ENCODE data around the gene ICAM2.
A peak's percentile ranks its signal among the peaks of the same experiment; 100 is the strongest.
"Not testable (repeated sequence)": the region's sequence is repeated elsewhere in the genome, so short reads cannot be mapped to it uniquely, and the experiment has no call there.

Gene ICAM2

DNA sequence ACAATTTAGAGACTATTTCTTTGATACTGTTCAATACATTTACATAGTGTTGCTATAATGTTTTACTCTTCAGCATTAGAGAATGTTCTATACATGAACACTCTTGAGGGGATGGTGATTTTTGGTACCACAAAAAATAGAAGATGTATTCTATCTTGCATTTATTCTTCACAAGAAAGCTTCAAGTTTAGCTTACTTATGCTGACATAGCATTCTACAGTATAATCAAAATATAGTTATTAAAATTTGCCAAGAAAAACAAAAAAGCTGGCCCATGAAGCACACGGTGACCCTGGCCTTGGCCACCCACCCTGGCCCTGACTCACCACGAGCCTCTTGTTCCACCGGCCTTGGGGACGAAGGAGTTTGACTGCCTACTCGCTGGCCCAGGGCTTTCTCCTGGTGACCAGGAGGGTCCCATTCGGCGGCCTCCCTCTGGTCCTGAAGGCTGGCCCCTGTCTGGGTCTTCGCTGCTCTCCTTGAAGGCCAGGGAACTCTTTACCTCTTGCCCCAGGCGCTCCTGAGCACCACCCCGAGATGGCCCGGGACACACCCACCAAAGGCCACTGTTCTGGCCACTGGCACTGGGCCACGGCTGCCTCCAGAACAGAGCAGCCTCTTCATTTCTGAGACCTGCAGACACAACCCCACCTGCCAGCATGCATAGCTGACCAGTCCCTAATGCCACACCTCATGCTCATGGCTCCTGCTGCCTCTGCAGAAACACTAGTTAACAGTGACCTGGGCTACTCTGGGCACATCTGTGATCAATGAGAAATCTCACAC is 22.5 kb upstream of the ICAM2 start:
- no peak for DNase-seq (ENCODE audit: low spot score)

DNA sequence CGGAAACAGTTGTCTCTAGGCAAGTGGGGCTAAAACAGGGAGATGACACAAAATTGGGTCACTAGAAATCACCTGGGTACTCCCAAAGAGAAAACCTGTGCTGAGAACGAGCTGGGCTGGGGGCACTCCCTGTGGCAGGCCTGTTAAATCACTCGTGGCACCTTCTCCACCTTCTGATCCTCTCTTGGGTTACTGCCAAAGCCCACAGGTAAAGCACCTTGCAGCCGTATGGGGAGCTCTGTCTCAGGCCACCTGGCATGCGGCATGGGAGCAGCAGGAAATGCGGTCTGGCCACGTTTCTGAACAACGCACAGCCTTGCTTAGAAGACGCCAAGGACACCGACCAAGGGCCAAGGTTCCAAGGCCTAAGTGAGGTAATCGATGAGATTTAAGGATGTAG is 21.5 kb upstream of the ICAM2 start:
- DNase-seq (ENCODE audit: low spot score): no peak

DNA sequence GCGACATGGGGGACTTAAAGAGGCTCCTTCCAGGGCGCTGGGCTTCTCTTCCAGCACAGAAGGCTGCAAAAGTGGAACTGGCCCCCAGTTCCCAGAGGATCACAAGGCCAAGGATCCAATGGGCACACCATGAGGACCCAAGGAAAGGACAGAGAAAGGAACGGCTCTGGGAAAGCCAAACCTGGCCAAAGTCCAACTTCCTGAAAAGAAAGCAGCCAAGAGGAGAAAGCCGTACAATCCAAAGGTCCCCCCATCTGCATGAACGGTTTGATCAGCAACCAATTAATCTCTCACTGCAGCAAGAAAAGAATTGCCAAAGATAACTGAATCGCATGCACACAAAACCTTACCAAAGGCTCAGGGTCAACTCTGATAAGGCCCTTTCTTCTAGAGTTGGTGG is 19.8 kb upstream of the ICAM2 start:
- no peak for DNase-seq (ENCODE audit: low spot score)

DNA sequence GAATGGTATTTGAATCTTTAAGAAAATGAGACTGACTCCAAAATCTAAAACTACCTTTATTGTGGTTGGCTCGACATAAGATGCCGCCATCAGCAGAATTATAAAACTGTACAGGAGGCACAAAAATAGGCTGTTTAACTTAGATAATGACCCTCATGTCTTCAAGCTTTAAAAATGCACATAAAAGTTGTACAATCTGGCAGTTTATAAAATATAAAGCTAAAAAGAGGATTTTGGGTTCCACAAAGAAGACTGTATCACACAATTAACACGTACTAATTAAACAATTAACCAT is 18.6 kb upstream of the ICAM2 start:
- no peak for DNase-seq (ENCODE audit: low spot score)

DNA sequence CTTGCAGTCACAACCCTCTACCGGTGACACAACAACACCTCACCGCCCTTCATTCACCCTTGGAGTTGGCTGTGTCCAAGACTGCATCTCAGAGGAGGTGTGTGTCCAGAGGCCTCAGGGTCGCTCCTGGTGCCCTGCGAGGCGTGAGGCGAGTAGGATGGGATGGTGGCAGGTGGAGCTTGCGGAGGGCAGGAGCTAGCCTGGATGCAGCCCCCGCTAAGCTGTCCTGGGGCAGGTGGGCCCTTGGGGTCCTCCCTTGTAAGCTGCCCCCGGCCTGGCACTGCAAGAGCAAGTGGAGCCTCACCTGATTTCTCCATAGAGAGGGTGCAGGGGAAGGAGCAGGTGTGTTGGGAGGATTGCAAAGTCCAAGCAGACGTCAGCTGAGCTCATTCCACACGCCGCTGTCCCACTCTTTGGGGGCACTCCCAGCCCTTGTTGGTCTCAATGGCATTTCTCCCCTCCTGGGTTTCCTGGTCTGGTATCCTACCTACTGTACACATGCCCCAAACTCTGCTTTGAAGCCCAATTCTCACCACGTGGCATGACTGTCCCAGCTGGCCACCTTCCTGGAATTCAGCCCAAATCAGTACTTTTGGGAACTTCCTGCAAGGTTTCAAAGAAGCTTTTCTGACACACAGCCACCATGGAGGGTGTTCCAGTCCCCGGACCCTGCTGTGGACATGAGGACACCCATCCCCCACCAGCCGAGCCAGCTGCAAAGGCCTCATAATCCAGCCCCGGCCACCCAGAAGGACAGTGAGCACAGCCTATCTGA is 18.1 kb upstream of the ICAM2 start:
- no peak for DNase-seq (ENCODE audit: low spot score)

DNA sequence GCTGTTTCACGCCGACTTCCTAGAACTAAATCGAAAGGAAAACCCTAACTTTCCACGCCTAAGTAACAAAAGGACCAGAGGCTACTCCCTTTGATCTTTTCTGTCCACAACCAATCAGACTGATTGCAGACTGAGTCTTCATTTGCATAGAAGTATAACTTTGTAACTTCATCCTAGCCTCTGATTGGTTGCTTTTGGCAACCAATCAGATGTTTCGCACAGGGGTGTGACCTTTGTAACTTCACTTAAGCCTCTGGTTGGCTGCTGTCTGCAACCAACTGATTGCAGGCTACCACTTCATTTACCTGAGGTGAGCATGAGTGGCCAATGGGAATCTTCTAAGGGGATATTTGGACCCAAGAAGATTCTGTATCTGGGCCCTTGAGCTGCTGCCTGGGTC is 17.4 kb upstream of the ICAM2 start:
- no peak for DNase-seq (ENCODE audit: low spot score)

DNA sequence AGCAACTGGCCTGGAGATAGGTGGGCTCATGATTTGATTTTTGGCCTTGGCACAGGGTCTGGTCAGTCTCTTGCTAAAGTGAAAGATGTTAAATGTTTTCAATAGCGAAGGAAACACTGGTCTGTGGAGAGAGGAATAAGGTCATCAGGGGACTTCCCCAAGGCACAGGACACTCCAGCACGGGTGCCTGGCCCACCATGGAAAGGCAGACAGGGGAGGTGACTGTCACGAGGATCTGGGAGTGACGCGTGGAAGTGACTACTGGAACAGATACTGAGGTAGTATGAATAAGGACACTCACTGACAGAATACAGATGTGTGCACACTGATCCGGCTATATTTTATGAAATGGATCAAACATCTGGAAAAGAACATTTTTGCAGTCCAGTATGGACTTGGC is 16.7 kb upstream of the ICAM2 start:
- no peak for DNase-seq (ENCODE audit: low spot score)

DNA sequence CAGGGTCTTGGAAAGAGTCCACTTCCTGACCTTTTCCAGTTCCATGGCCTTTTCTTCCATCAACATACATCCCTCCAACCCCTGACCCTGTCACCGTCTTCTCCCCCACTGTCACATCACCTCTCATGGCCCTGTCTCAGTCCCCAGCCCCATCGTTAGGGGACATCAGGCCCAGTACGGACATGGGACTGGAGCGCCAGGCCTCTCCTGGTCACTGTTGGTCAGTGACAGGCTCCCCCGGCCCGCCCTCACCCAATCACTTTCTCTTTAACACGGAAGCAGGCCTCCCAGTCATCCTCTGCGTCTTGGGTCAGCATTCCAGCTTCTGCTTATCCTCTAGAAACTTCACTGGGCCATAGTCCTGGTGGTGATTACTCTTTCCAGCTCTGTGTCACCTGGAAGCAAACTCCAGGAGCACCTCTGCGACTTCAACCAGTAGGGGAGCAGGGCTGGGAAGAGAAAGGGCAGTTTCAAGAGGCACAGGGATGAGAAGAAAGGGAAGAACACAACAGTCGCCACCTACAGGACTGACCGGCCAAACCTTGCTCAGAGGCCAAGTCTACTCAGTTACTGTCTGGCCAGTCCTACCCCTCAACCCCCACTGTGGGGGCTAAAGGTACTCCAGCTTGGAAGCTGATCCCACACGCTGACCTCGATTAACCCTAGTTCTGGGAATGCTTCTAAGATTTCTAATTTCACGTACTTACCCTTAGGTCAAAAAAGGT is 15.9 kb upstream of the ICAM2 start:
- DNase-seq (ENCODE audit: low spot score): no peak

DNA sequence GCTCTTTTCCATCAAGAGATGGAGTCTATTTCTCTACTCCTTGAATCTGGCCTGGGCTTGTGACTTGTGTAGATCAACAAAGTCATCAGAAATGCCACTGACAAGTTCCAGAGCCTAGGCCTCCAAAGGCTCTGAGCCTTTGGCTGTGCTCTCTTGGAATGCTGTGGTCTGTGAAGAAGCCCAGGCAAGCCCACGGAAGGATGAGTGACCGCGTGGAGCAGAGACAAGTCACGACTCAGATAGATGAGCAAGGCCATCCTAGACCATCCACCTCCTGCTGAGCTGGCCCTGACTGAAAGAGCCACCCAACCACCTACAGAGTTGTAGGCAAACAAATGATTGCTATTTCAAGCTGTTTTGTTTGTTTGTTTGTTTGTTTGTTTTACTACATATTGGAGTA is 11.6 kb upstream of the ICAM2 start:
- no peak for DNase-seq (ENCODE audit: low spot score)

DNA sequence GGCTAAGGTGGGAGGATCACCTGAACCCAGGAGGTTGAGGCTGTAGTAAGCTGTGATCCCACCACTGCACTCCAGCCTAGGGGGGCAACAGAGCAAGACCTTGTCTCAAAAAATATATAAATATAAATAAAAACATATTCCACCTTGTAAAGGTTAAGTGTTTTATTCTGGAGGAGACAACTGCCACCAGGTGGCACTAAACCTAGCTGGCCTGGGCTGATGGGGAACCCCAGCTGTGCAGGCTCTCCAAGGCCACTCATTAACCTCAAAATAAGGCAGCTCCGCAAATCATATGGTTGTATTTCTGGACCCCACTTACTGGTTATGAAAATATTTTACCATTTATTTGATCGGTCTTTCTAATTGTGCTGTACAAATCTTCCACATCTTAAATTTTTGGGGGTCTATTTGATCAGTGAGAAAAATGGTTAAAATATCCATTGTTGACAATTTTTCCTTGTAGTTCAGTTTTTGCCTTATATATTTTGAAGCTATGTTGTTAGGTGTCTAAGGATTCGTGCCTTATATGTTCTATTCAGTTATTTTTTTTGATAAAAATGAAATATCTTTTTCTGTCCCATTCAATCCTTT is 8.5 kb upstream of the ICAM2 start:
- DNase-seq (ENCODE audit: low spot score): peak; percentile 77

DNA sequence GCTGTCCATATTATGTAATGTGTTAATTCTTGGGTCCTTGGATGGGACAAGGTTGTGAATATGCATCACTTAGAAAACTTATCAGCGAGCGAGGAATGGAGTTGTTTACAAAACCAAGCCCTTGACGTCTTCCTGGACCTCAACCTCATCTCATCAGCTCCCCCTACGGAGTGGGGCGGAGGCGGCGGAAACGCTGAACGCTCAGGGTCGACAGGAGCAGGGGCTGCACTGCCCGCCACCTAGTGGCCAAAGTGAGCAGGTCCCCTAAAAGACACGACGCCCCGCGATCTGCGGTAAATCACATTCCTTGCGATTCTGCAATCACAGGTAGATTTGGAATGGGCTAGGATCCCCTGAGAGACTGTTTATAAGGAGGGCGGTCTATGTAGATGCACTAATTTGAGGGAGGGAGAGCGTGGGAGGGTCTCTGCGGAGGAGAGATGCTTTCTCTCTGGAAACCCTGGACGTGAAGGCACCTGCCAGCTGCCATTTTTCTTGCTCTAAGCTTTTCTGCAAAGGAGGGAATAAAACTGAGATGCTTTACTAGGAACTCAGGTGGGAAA is 5.4 kb upstream of the ICAM2 start:
- DNase-seq (ENCODE audit: low spot score): peak; percentile 89

DNA sequence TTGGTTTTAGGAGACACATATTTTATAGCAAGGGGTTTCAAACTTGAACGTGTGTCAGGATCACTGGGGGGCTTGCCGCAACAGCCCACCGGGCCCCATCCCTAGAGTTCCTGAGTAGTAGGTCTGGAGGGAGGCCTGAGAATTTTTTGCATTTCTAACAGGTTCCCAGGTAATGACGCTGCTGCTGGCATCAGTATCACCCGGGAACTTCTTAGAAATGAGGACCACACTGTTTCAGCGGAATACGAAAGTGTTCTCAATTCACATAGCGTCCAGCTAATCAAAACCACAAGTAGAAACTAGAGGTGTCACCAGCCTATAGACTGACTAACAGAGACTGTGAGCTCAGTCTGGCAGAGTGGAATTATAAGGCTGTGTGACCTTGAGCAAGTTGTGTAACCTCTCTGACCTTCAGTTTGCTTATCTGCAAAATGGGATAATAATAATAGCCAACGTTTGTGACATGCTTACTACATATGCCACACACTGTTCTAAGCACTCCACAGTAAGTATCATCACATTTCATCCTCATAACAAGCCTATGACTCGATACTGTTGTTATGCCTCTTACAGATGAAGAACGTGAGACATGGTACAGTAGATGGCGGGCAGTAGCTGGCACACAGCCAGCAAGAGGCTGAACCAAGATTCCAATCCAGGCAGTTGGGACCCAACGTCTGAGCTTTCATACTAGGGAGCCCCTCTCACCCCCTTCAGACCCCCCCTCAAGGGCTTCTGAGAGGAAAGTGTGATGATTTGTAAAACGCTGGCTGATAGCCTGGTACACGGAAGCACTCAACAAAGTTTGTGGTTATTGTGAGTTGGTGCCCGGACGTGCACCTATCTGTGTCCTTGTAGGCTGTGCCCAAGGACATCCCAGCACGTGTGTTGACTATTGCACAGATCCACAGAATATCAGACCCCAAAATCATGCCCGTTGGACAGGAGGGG is 4.6 kb upstream of the ICAM2 start:
- DNase-seq (ENCODE audit: low spot score): no peak

DNA sequence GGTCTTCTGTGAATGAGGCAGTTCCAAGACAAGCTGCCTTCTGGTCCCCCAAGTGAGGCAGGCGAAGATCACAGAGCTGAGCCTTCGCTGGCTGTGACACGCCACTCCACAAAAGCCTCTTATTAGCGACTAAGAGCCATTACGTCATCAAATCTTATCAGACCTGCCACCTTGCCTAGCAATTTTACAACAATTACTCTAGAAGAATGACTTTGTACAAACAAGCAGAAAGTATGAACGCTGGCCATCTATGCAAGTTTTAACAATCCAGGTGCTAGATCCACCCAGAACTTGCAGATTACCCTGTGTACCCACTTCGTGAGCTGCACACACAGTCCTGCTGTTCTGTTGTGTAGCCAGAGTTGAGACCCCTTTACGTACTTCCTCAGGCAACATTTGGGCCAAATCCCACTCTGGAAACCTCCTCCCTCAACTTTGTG is 3.8 kb upstream of the ICAM2 start:
- DNase-seq (ENCODE audit: low spot score): no peak

DNA sequence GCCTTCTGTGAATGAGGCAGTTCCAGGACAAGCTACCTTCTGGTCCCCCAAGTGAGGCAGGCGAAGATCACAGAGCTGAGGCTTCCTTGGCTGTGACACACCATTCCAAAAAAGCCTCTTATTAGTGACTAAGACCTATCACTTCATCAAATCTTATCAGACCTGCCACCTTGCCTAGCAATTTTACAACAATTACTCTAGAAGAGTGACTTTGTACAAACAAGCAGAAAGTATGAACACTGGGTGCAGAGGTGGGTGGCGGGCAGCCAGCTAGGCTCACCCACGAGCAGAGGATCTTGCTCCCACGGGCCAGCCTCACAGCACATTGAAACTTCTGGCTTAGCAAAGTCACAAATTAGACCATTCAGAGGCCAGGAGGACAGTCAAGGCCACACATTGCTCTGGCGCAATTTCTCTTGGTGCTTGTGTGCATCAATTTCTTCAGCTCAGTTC is 2.2 kb upstream of the ICAM2 start:
- peak; percentile 43 for DNase-seq (ENCODE audit: low spot score)

DNA sequence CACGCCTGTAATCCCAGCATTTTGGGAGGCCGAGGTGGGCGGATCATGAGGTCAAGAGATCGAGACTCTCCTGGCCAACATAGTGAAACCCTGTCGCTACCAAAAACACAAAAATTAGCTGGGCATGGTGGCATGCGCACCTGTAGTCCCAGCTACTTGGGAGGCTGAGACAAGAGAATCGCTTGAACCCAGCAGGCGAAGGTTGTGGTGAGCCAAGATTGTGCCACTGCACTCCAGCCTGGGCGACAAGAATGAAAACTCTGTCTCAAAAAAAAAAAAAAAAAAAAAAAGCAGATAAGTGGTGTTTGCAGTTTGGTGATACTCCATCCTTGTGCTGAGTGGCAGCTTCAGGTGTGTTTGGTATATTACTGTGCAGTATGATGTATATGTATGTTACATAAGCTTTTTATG is 877 bp downstream of the ICAM2 start:
- not testable (repeated sequence) for DNase-seq (ENCODE audit: low spot score)

DNA sequence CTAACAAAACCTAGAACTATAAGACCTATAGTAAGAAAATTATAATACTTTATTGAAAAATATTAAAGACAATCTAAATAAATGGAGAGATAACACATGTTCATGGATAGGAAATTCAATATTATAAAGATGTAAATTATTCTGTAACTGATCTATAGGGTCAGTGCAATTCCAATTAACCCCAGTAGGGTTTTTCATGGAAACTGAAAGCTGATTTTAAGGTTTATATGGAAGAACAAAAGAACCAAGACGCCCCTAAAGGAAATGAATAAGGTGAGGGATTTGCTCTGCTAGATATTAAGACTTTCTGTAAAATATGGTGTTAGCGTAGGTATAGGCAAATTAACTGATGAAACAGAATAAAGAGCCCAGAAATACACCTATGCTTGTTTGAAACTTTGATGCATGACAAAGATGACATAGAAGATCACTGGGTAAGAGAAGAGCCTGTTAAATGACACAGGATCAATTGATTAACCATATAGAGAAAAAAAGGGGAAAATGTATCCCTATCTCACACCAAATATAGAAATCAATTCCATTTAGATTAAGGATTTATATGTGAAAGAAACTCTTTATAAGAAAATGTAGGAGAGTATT is 3.0 kb downstream of the ICAM2 start:
- DNase-seq (ENCODE audit: low spot score): no peak

DNA sequence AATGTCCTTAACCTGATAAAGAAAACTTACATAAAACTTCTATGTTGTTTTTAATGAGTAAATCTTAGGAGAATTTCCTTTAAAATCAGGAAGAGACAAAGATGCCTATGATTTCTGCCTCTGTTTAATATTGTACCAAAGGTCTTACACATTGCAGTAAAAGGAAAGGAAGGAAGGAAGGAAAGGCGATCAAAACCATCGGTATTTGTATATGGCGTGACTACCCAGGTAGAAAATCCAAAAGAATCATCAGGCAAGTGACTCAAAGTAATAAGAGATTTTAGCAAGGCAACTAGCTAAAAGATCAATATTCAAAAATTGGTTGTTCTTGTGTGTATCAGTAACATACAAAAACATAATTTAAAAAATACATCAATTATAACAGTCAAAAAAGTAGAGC is 3.5 kb downstream of the ICAM2 start:
- DNase-seq (ENCODE audit: low spot score): no peak

DNA sequence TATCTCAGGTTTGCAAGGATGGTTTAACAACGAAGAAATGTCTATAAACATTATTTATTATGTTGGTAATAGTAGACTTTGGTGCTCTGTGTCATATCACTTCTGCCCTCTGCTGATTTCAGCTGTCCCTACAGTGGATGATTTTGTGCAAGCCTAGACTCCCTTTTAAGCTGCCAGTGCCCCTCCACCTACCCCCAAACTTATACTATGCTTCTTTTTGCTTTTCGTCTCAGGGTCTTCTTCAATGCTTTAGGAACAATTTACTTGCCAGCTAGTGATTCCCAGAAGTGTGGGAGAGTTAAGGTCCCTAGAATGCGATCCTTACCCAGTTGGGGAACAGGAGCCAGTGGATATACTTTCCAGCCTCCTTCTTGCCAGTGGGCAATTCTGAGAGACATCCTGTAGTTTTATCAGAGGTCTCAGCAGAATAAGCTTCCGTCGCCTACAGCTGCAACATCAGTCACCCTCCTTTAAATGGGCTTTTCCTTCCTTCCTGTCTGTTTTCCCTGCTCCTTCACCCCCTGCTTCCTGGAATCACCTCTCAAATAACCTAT is 4.1 kb downstream of the ICAM2 start:
- no peak for DNase-seq (ENCODE audit: low spot score)

DNA sequence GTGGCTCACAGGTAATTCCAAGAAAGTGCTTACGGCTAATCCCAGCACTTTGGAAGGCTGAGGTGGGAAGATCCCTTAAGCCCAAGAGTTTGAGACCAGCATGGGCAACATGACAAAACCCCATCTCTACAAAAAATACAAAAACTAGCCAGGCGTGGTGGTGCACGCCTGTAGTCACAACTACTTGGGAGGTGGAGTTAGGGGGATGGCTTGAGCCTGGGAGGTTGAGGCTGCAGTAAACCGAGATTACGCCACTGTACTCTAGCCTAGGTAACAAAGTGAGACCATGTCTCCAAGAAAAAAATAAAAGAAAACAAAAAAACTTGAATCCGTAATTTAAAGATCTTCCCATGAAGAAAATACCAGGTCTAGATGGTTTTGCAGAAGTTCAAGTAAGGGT is 5.0 kb downstream of the ICAM2 start:
- DNase-seq (ENCODE audit: low spot score): no peak

All from ecto neural progenitor cell (in vitro differentiated cells).